GM18861 (cell line): ENCODE data around the gene NECTIN1.

Experiments used
- ATAC-seq: cut with Tn5 transposase; IDR thresholded peaks from one replicate; pipeline ENCODE4 v1.9.1; 2021; ENCODE audit not compliant: unreplicated experiment

Gene NECTIN1

GRCh38 chr11:119734788-119735187, 5.8 kb upstream of the NECTIN1 start:
- ATAC-seq: no peak

GRCh38 chr11:119730789-119731386, 1.9 kb upstream of the NECTIN1 start:
- no peak for ATAC-seq

GRCh38 chr11:119729951-119730613, 1.1 kb upstream of the NECTIN1 start:
- ATAC-seq: no peak

GRCh38 chr11:119729581-119729927, 554 bp upstream of the NECTIN1 start:
- no peak for ATAC-seq

- no peak for ATAC-seq
Measured at GRCh38 chr11:119728211-119728626, 781 bp downstream of the NECTIN1 start.

- ATAC-seq: no peak
Measured at GRCh38 chr11:119727523-119728151, 1.4 kb downstream of the NECTIN1 start.

GRCh38 chr11:119726585-119727522, 2.1 kb downstream of the NECTIN1 start:
- no peak for ATAC-seq

- ATAC-seq: no peak
Measured at GRCh38 chr11:119726150-119726553, 2.8 kb downstream of the NECTIN1 start.

GRCh38 chr11:119724956-119725355, 4.0 kb downstream of the NECTIN1 start:
- ATAC-seq: no peak

GRCh38 chr11:119723952-119724325, 5.1 kb downstream of the NECTIN1 start:
- ATAC-seq: no peak

GRCh38 chr11:119723243-119723951, 5.6 kb downstream of the NECTIN1 start:
- ATAC-seq: no peak

GRCh38 chr11:119722281-119722794, 6.7 kb downstream of the NECTIN1 start:
- no peak for ATAC-seq

GRCh38 chr11:119721129-119722120, 7.6 kb downstream of the NECTIN1 start:
- ATAC-seq: no peak

GRCh38 chr11:119720311-119720913, 8.6 kb downstream of the NECTIN1 start:
- ATAC-seq: no peak

- ATAC-seq: no peak
Measured at GRCh38 chr11:119717839-119718534, 11.0 kb downstream of the NECTIN1 start.

- ATAC-seq: no peak
Measured at GRCh38 chr11:119716582-119717498, 12.2 kb downstream of the NECTIN1 start.

GRCh38 chr11:119714590-119714989, 14.4 kb downstream of the NECTIN1 start:
- ATAC-seq: no peak
